GM23248 (cell line): ENCODE measurements around the gene TSPOAP1. TPM values are rescaled to one million over a fixed set of nuclear protein-coding genes. Genes with fewer than 3 reads are reported as not detected.

ENCODE experiments used
- DNase-seq: peaks from one replicate; pipeline ENCODE4 v3.0.0-alpha.2; 2015
- H2AFZ ChIP-seq: fragments of 200-600 bp; sonication (generic); 2 replicates; pipeline ENCODE4 v1.6.1; 2016; ENCODE audit warnings: antibody characterized with exemption
- H3F3A ChIP-seq: fragments of 200-600 bp; sonication (generic); 2 replicates; pipeline ENCODE4 v1.6.1; 2016; ENCODE audit warnings: mild to moderate bottlenecking, antibody characterized with exemption, mixed run types; ENCODE audit not compliant: insufficient read depth
- H3K27ac ChIP-seq: fragments of 200-600 bp; sonication (generic); 2 replicates; pipeline ENCODE4 v1.5.1; 2016; ENCODE audit warnings: mild to moderate bottlenecking
- H3K27me3 ChIP-seq: fragments of 200-600 bp; sonication (generic); replicated peaks from 2 replicates; pipeline ENCODE4 v1.6.1; 2016; ENCODE audit warnings: mild to moderate bottlenecking; ENCODE audit not compliant: insufficient read depth
- H3K36me3 ChIP-seq: fragments of 200-600 bp; sonication (generic); 2 replicates; pipeline ENCODE4 v1.6.1; 2016; ENCODE audit warnings: low read depth, mild to moderate bottlenecking
- H3K4me1 ChIP-seq: fragments of 200-600 bp; sonication (generic); 2 replicates; pipeline ENCODE4 v1.6.1; 2016; ENCODE audit warnings: mild to moderate bottlenecking; ENCODE audit not compliant: insufficient read depth
- H3K4me2 ChIP-seq: fragments of 200-600 bp; sonication (generic); one replicate; pipeline ENCODE4 v1.6.1; 2016; ENCODE audit warnings: mild to moderate bottlenecking; ENCODE audit not compliant: unreplicated experiment
- H3K4me3 ChIP-seq: fragments of 200-600 bp; sonication (generic); 2 replicates; pipeline ENCODE4 v1.5.1; 2016; ENCODE audit warnings: mild to moderate bottlenecking
- H3K79me2 ChIP-seq: fragments of 200-600 bp; sonication (generic); 2 replicates; pipeline ENCODE4 v1.6.1; 2016; ENCODE audit warnings: mild to moderate bottlenecking; ENCODE audit not compliant: insufficient read depth
- H3K9ac ChIP-seq: fragments of 200-600 bp; sonication (generic); 2 replicates; pipeline ENCODE4 v1.6.1; 2016; ENCODE audit warnings: mild to moderate bottlenecking
- H3K9me2 ChIP-seq: fragments of 200-600 bp; sonication (generic); 2 replicates; pipeline ENCODE4 v1.6.1; 2016; ENCODE audit warnings: mixed run types, mild to moderate bottlenecking, moderate library complexity; ENCODE audit not compliant: insufficient read depth
- H3K9me3 ChIP-seq: fragments of 200-600 bp; sonication (generic); one replicate; pipeline ENCODE4 v1.6.1; 2017; ENCODE audit warnings: low read depth
- H4K20me1 ChIP-seq: fragments of 200-600 bp; sonication (generic); 2 replicates; pipeline ENCODE4 v1.6.0; 2016; ENCODE audit not compliant: insufficient read depth
- EZH2 ChIP-seq: fragments of 200-600 bp; sonication (generic); IDR thresholded peaks from 2 replicates; pipeline ENCODE4 v1.6.1; 2018; ENCODE audit warnings: antibody characterized with exemption, mild to moderate bottlenecking; ENCODE audit not compliant: insufficient read depth, poor library complexity, severe bottlenecking
- EZH2phosphoT487 ChIP-seq: fragments of 200-600 bp; sonication (generic); IDR thresholded peaks from 2 replicates; pipeline ENCODE4 v1.6.1; 2018; ENCODE audit warnings: antibody characterized with exemption, moderate library complexity, mild to moderate bottlenecking, low read depth; ENCODE audit not compliant: insufficient read depth
- WGBS, 2 experiments: methylation state at CpG; one replicate each; pipeline ENCODE4 v1.1.6; 2015 to 2017; ENCODE audit warnings: low lambda C conversion rate in 2 of 2, low coverage in 1 of 2; ENCODE audit errors: missing lambda C conversion rate in 2 of 2; 5-methylcytosine and 5-hydroxymethylcytosine counted together
- in situ Hi-C: fragments of 300-500 bp; cut with MboI; formaldehyde crosslinking; loops from 2 replicates; pipeline ENCODE4 v1.15.0; 2020
- polyA plus RNA-seq: library from polyadenylated mRNA; unstranded; fragments of >200 nt; fragmentation: Nextera tagmentation; extraction: Ambion mirVana; gene quantifications from 2 replicates; pipeline ENCODE4 v1.2.1, GENCODE V29; 2016
- total RNA-seq: library from RNA; depleted of rRNA; stranded (reverse); fragments of >200 nt; shearing (Covaris generic); gene quantifications from 2 replicates; pipeline ENCODE4 v1.2.3, GENCODE V29; 2014

Gene TSPOAP1
- total and polyA plus RNA-seq, 2 experiments from 2014 or later = 0.76 to 1.0 TPM

GRCh38 chr17:58302919-58303585 is 25.5 kb downstream of the TSPOAP1 start:
- H3F3A ChIP-seq = no peaks in the 10 kb centered on the region
- no peak overlapping the region for H3K4me3 ChIP-seq
- H3K9ac ChIP-seq = no peak overlapping the region
- TF ChIP-seq EZH2 = no peak
- TF ChIP-seq EZH2phosphoT487 = no peak
- H3K27ac ChIP-seq = no peak overlapping the region
- H3K79me2 ChIP-seq = no peaks in the 10 kb centered on the region
- in situ Hi-C loops = no loop called here
- H4K20me1 ChIP-seq = no peaks in the 10 kb centered on the region
- DNase-seq = no peak
- H3K9me2 ChIP-seq = no peaks in the 10 kb centered on the region
- no peaks in the 10 kb centered on the region; the same call in 1 of the 2 replicates for H3K27me3 ChIP-seq
- no peaks in the 10 kb centered on the region for H3K36me3 ChIP-seq
- H3K4me2 ChIP-seq = no peak overlapping the region
- H3K9me3 ChIP-seq = no peaks in the 10 kb centered on the region
- no peaks in the 10 kb centered on the region for H3K4me1 ChIP-seq
- 53 to 63% methylated on average over 8 to 9 of the region's 9 CpGs for WGBS, 2 experiments
- H2AFZ ChIP-seq = no peak overlapping the region

GRCh38 chr17:58302171-58302918 is 26.2 kb downstream of the TSPOAP1 start:
- Histone ChIP-seq H3K27ac (no peak overlapping the region), H3K36me3 (no peaks in the 10 kb centered on the region), H3K4me1 (no peaks in the 10 kb centered on the region), H3K79me2 (no peaks in the 10 kb centered on the region), H3F3A (no peaks in the 10 kb centered on the region), H3K9ac (no peak overlapping the region), H3K4me3 (no peak overlapping the region), H3K9me3 (no peaks in the 10 kb centered on the region), H3K4me2 (no peak overlapping the region), H2AFZ (no peak overlapping the region), H3K9me2 (no peaks in the 10 kb centered on the region), H4K20me1 (no peaks in the 10 kb centered on the region), H3K27me3 (no peaks in the 10 kb centered on the region; the same call in 1 of the 2 replicates)
- no peak for DNase-seq
- 73 to 77% methylated on average over 9 of the region's 9 CpGs for WGBS, 2 experiments
- TF ChIP-seq EZH2phosphoT487 (no peak), EZH2 (no peak)
- in situ Hi-C loops = no loop called here

GRCh38 chr17:58301504-58302150 is 27.0 kb downstream of the TSPOAP1 start:
- in situ Hi-C loops = no loop called here
- Histone ChIP-seq H3K79me2 (no peaks in the 10 kb centered on the region), H3F3A (no peaks in the 10 kb centered on the region), H3K27me3 (no peaks in the 10 kb centered on the region; the same call in 1 of the 2 replicates), H3K9ac (no peak overlapping the region), H3K27ac (no peak overlapping the region), H3K9me2 (no peaks in the 10 kb centered on the region), H3K4me2 (no peak overlapping the region), H3K9me3 (no peaks in the 10 kb centered on the region), H3K36me3 (no peaks in the 10 kb centered on the region), H3K4me3 (no peak overlapping the region), H3K4me1 (no peaks in the 10 kb centered on the region), H4K20me1 (no peaks in the 10 kb centered on the region), H2AFZ (no peak overlapping the region)
- WGBS, 2 experiments = 67% methylated on average over 16 of the region's 16 CpGs
- DNase-seq = no peak
- TF ChIP-seq EZH2 (no peak), EZH2phosphoT487 (no peak)

GRCh38 chr17:58300336-58300735 is 28.3 kb downstream of the TSPOAP1 start:
- no peaks in the 10 kb centered on the region for H3K36me3 ChIP-seq
- in situ Hi-C loops = no loop called here
- H3K4me3 ChIP-seq = no peak overlapping the region
- H3K27me3 ChIP-seq = no peaks in the 10 kb centered on the region; the same call in 1 of the 2 replicates
- H3K4me1 ChIP-seq = no peaks in the 10 kb centered on the region
- no peaks in the 10 kb centered on the region for H3K79me2 ChIP-seq
- no peaks in the 10 kb centered on the region for H3F3A ChIP-seq
- TF ChIP-seq EZH2 (no peak), EZH2phosphoT487 (no peak)
- WGBS, 2 experiments = 50 to 58% methylated on average over 6 of the region's 6 CpGs
- H3K27ac ChIP-seq = no peak overlapping the region
- no peak overlapping the region for H3K4me2 ChIP-seq
- no peaks in the 10 kb centered on the region for H4K20me1 ChIP-seq
- H2AFZ ChIP-seq = no peak overlapping the region
- no peaks in the 10 kb centered on the region for H3K9me3 ChIP-seq
- H3K9ac ChIP-seq = no peak overlapping the region
- DNase-seq = no peak
- no peaks in the 10 kb centered on the region for H3K9me2 ChIP-seq
